HG03558 (cell line): ENCODE measurements around the gene RGS3.

Source experiments
- ATAC-seq: cut with Tn5 transposase; IDR thresholded peaks from one replicate; pipeline ENCODE4 v1.9.1; 2021; ENCODE audit warnings: moderate number of reproducible peaks; ENCODE audit not compliant: unreplicated experiment; ENCODE audit errors: extremely low read depth

The RGS3 gene

DNA sequence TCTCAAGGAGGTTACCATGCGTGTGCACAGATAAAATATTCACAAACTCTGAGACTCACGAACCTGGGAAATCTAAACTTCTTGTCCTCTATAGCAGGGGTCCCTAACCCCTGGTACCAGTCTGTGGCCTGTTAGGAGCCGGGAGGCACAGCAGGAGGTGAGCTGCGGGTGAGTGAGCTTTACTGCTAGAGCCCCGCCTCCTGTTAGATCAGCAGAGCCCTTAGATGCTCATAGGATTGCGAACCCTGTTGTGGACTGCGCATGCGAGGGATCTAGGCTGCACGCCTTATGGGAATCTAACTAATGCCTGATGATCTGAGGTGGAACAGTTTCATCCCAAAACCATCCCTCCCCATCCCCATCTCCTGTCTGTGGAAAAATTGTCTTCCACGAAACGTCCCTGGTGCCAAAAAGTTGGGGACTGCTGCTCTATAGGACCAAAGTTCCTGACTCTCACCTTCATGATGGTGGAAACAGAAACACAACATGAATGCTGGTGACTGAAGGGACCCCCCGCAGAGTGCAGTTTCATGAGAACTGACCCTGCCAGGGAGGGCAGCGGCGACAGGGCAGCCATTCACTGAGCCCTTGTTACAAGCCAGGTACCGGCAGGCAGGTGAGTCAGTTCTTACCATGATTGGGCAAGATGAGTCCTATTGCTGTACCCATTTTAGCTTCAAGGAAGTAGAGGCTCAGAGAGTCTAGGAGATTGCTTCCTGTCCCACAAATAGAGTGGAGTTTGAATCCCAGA lies 181.9 kb downstream of the RGS3 start:
- no peak for ATAC-seq

DNA sequence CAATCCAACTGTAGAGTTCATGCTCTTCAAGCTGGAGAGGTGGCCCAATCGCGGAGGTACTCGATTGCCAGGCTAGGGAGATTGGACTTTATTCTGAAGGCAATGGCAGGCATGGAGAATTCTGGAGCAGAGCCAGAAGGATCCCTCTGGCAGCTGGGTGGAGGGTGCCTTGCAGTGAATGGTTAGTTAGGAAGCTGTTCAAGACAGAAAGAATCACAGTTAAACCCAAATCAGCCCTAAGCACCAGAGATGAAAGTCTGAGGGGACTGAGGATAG lies 182.4 kb downstream of the RGS3 start:
- ATAC-seq = no peak

- no peak for ATAC-seq
These were observed 183.0 kb downstream of the RGS3 start for GRCh38 chr9:113646491-113646890.
